Left renal cortex interstitium (tissue), 4 donors: ENCODE measurements around the gene PEAK1. TPM values are rescaled to one million over a fixed set of nuclear protein-coding genes. Genes with fewer than 3 reads are reported as not detected.
A peak's percentile ranks its signal among the peaks of the same experiment; 100 is the strongest.

Experiments
- DNase-seq, 4 donors: peaks; one replicate each; pipeline ENCODE4 v3.0.0-alpha.2; 2013; ENCODE audit warnings: low read depth in 4 of 4, low spot score in 2 of 4, missing footprints in 1 of 4
- polyA plus RNA-seq, 4 donors: library from polyadenylated mRNA; unstranded; fragments of 120-200 nt; gene quantifications; one replicate each; pipeline ENCODE4 v1.2.1, GENCODE V29; 2013; ENCODE audit not compliant: insufficient read length in 4 of 4

The PEAK1 gene
- polyA plus RNA-seq, 4 donors: 24.4 to 38.8 (median 32.1) TPM

GRCh38 chr15:77144492-77145070, 275.3 kb downstream of the PEAK1 start:
- peak in 2 of 4 donors; percentile 9 to 28 for DNase-seq

- DNase-seq: no peak
These were observed 275.9 kb downstream of the PEAK1 start for GRCh38 chr15:77144026-77144425.

GRCh38 chr15:77143616-77144015, 276.3 kb downstream of the PEAK1 start:
- DNase-seq: no peak

- no peak for DNase-seq
These were observed 276.7 kb downstream of the PEAK1 start for GRCh38 chr15:77143191-77143590.

- no peak for DNase-seq
These were observed 279.7 kb downstream of the PEAK1 start for GRCh38 chr15:77140220-77140619.

GRCh38 chr15:77139312-77139711, 280.6 kb downstream of the PEAK1 start:
- DNase-seq: no peak

- DNase-seq: no peak
These were observed 281.8 kb downstream of the PEAK1 start for GRCh38 chr15:77138167-77138522.

GRCh38 chr15:77135181-77135580, 284.7 kb downstream of the PEAK1 start:
- no peak for DNase-seq

- DNase-seq: no peak
These were observed 289.5 kb downstream of the PEAK1 start for GRCh38 chr15:77130315-77130930.

GRCh38 chr15:77127626-77128025, 292.3 kb downstream of the PEAK1 start:
- DNase-seq: no peak

- no peak for DNase-seq
These were observed 293.2 kb downstream of the PEAK1 start for GRCh38 chr15:77126529-77127326.

GRCh38 chr15:77123854-77124253, 296.1 kb downstream of the PEAK1 start:
- no peak for DNase-seq

- no peak for DNase-seq
These were observed 297.3 kb downstream of the PEAK1 start for GRCh38 chr15:77122576-77122975.

- DNase-seq: no peak
These were observed 298.3 kb downstream of the PEAK1 start for GRCh38 chr15:77121599-77121998.

- no peak for DNase-seq
These were observed 299.3 kb downstream of the PEAK1 start for GRCh38 chr15:77120576-77120975.

- no peak for DNase-seq
These were observed 300.5 kb downstream of the PEAK1 start for GRCh38 chr15:77119446-77119845.

- DNase-seq: peak in 2 of 4 donors; percentile 36 to 76
These were observed 301.0 kb downstream of the PEAK1 start for GRCh38 chr15:77118882-77119321.

GRCh38 chr15:77115179-77115578, 304.7 kb downstream of the PEAK1 start:
- DNase-seq: no peak

GRCh38 chr15:77112838-77113504, 306.9 kb downstream of the PEAK1 start:
- no peak for DNase-seq

GRCh38 chr15:77111789-77112188, 308.1 kb downstream of the PEAK1 start:
- DNase-seq: no peak
